22Rv1 (cell line): ENCODE results near the gene ELK1.
"Not testable (repeated sequence)": the region's sequence is repeated elsewhere in the genome, so short reads cannot be mapped to it uniquely, and the experiment has no call there.

Experiments used
- H3K27ac ChIP-seq: fragments of 450-650 bp; 2 replicates; pipeline ENCODE4 v1.5.1; 2017
- CTCF ChIP-seq: fragments of 450-650 bp; IDR thresholded peaks from 2 replicates; pipeline ENCODE4 v1.5.1; 2017; ENCODE audit warnings: mild to moderate bottlenecking
- ZFX ChIP-seq: fragments of 450-650 bp; IDR thresholded peaks from 2 replicates; pipeline ENCODE4 v1.6.1; 2017; ENCODE audit warnings: antibody characterized with exemption, borderline replicate concordance

The ELK1 gene

GRCh38 chrX:47650164-47651042 lies at the start of gene ELK1:
Gene ELK1 (minus strand): TSS chrX:47650563. CDS start chrX:47641441, 9,122 bp downstream.
- TF ChIP-seq ZFX (no peak), CTCF (no peak)
- peak within 1 kb of the TSS; percentile 76 for H3K27ac ChIP-seq

GRCh38 chrX:47697181-47697580 lies 46.8 kb upstream of the ELK1 start:
- no peak overlapping the region for H3K27ac ChIP-seq
- no peak for TF ChIP-seq CTCF

- no peak overlapping the region for H3K27ac ChIP-seq
- TF ChIP-seq CTCF (no peak), ZFX (no peak)
Observed at GRCh38 chrX:47690175-47690574, 39.8 kb upstream of the ELK1 start.

- H3K27ac ChIP-seq: no peak overlapping the region
- TF ChIP-seq CTCF: no peak
- TF ChIP-seq ZFX: no peak
Observed at GRCh38 chrX:47687263-47687662, 36.9 kb upstream of the ELK1 start.

- TF ChIP-seq ZFX (no peak), CTCF (no peak)
- H3K27ac ChIP-seq: no peak overlapping the region
Observed at GRCh38 chrX:47683829-47684205, 33.5 kb upstream of the ELK1 start.

GRCh38 chrX:47683184-47683828 lies 32.9 kb upstream of the ELK1 start:
- TF ChIP-seq ZFX (no peak), CTCF (peak; percentile 43)
- no peak overlapping the region for H3K27ac ChIP-seq

GRCh38 chrX:47675959-47676859 lies 25.8 kb upstream of the ELK1 start:
- H3K27ac ChIP-seq: not testable (repeated sequence)
